ENCODE results near the gene CORO1C. TPM values are rescaled to one million over a fixed set of nuclear protein-coding genes. Genes with fewer than 3 reads are reported as not detected.

CORO1C gene
- total and polyA plus RNA-seq, 9 of the 15 experiments (the other 6 are each of a cell fraction or from before 2014, with no cell fraction given): 55.2 to 280 (median 150) TPM

GRCh38 chr12:108730365-108731104 is 783 bp downstream of the CORO1C start (continued):
- TF ChIP-seq HBP1 (CRISPR knock-in tag; IDR thresholded peaks at IDR 0.05) (no peak; the same call in 1 of the 2 replicates), TAF1 (IDR thresholded peaks at IDR 0.05; ENCODE audit: control insufficient read depth, extremely low read depth, insufficient read depth, low read length, severe bottlenecking) (peak; percentile 64), ZNF75A (CRISPR knock-in tag; IDR thresholded peaks at IDR 0.05) (no peak), BRD9 (IDR thresholded peaks at IDR 0.05; ENCODE audit: low read depth, partially characterized antibody) (peak; percentile 16), COPS2 (conservative IDR thresholded peaks at IDR 0.05) (no peak), DACH1 (IDR thresholded peaks at IDR 0.05; ENCODE audit: partially characterized antibody) (no peak), RBM14 (IDR thresholded peaks at IDR 0.05; ENCODE audit: borderline replicate concordance, insufficient read depth, low read depth, low read length) (no peak), LEF1 (IDR thresholded peaks at IDR 0.05) (no peak), MTA1 (IDR thresholded peaks at IDR 0.05; ENCODE audit: borderline replicate concordance) (no peak), TFAM (CRISPR knock-in tag; conservative IDR thresholded peaks at IDR 0.05) (no peak), SUPT5H (IDR thresholded peaks at IDR 0.05) (peak; percentile 59; the same call in 1 of the 2 replicates), NCOA1 (IDR thresholded peaks at IDR 0.05; ENCODE audit: low read depth) (no peak; the same call in 1 of the 2 replicates), ZNF395 (CRISPR knock-in tag; IDR thresholded peaks at IDR 0.05) (no peak), HNRNPH1 (optimal IDR thresholded peaks at IDR 0.05; ENCODE audit: low read depth, low read length) (no peak), FOXP4 (CRISPR knock-in tag; IDR thresholded peaks at IDR 0.05; ENCODE audit: borderline replicate concordance) (no peak), CREB3L1 (IDR thresholded peaks at IDR 0.05; ENCODE audit: borderline replicate concordance, low read depth) (no peak), SNRNP70 (optimal IDR thresholded peaks at IDR 0.05; ENCODE audit: low read depth, low read length) (no peak), SNIP1 (IDR thresholded peaks at IDR 0.05; ENCODE audit: low read depth) (no peak), THRA (IDR thresholded peaks at IDR 0.05) (no peak), RBM22 (IDR thresholded peaks at IDR 0.05; ENCODE audit: low read depth, low read length, poor library complexity, severe bottlenecking) (no peak), HDAC8 (tag; IDR thresholded peaks at IDR 0.05) (no peak)
